Measurements from ENCODE around the gene ELAC1.

The ELAC1 gene

GRCh38 chr18:51006061-51006818 lies 38.4 kb downstream of the ELAC1 start:
- no peak for DNase-seq (ENCODE audit: extremely low read depth, insufficient read length)
- H3K4me3 ChIP-seq (replicated peaks; ENCODE audit: low read depth, low read length): no peak overlapping the region
- no peak for TF ChIP-seq CTCF (IDR thresholded peaks at IDR 0.05; ENCODE audit: insufficient read depth, low read length, poor library complexity, severe bottlenecking)
- H3K27me3 ChIP-seq (replicated peaks; ENCODE audit: control insufficient read depth, insufficient read depth, low read length): no peaks in the 10 kb centered on the region
- H3K36me3 ChIP-seq (ENCODE audit: control insufficient read depth, insufficient read depth, low read length): no peaks in the 10 kb centered on the region

- no peak for TF ChIP-seq CTCF (IDR thresholded peaks at IDR 0.05; ENCODE audit: insufficient read depth, low read length, poor library complexity, severe bottlenecking)
- Histone ChIP-seq H3K4me3 (replicated peaks; ENCODE audit: low read depth, low read length) (no peak overlapping the region), H3K36me3 (ENCODE audit: control insufficient read depth, insufficient read depth, low read length) (no peaks in the 10 kb centered on the region), H3K27me3 (replicated peaks; ENCODE audit: control insufficient read depth, insufficient read depth, low read length) (no peaks in the 10 kb centered on the region)
- DNase-seq (ENCODE audit: extremely low read depth, insufficient read length): no peak
Observed at GRCh38 chr18:51006948-51007789, 39.3 kb downstream of the ELAC1 start.

GRCh38 chr18:51007790-51008139 lies 39.9 kb downstream of the ELAC1 start:
- no peak for TF ChIP-seq CTCF (IDR thresholded peaks at IDR 0.05; ENCODE audit: insufficient read depth, low read length, poor library complexity, severe bottlenecking)
- H3K36me3 ChIP-seq (ENCODE audit: control insufficient read depth, insufficient read depth, low read length): no peaks in the 10 kb centered on the region
- no peak for DNase-seq (ENCODE audit: extremely low read depth, insufficient read length)

GRCh38 chr18:51009072-51009471 lies 41.2 kb downstream of the ELAC1 start:
- no peak for DNase-seq (ENCODE audit: extremely low read depth, insufficient read length)
- Histone ChIP-seq H3K36me3 (ENCODE audit: control insufficient read depth, insufficient read depth, low read length) (no peaks in the 10 kb centered on the region), H3K27me3 (replicated peaks; ENCODE audit: control insufficient read depth, insufficient read depth, low read length) (no peaks in the 10 kb centered on the region), H3K4me3 (replicated peaks; ENCODE audit: low read depth, low read length) (no peak overlapping the region)
- TF ChIP-seq CTCF (IDR thresholded peaks at IDR 0.05; ENCODE audit: insufficient read depth, low read length, poor library complexity, severe bottlenecking): no peak

More at GRCh38 chr18:51007790-51008139, 39.9 kb downstream of the ELAC1 start:
- Histone ChIP-seq H3K27me3 (replicated peaks; ENCODE audit: control insufficient read depth, insufficient read depth, low read length) (no peaks in the 10 kb centered on the region), H3K4me3 (replicated peaks; ENCODE audit: low read depth, low read length) (no peak overlapping the region)

GRCh38 chr18:51010218-51010617 lies 42.4 kb downstream of the ELAC1 start:
- no peak for TF ChIP-seq CTCF (IDR thresholded peaks at IDR 0.05; ENCODE audit: insufficient read depth, low read length, poor library complexity, severe bottlenecking)
- no peak overlapping the region for H3K4me3 ChIP-seq (replicated peaks; ENCODE audit: low read depth, low read length)
- DNase-seq (ENCODE audit: extremely low read depth, insufficient read length): no peak
- no peaks in the 10 kb centered on the region for H3K36me3 ChIP-seq (ENCODE audit: control insufficient read depth, insufficient read depth, low read length)
- H3K27me3 ChIP-seq (replicated peaks; ENCODE audit: control insufficient read depth, insufficient read depth, low read length): no peaks in the 10 kb centered on the region

All from GM06990 (cell line).